Sigmoid colon (tissue), 7 donors: ENCODE data around the gene GALNT7. TPM values are rescaled to one million over a fixed set of nuclear protein-coding genes. Genes with fewer than 3 reads are reported as not detected.

Source experiments
- DNase-seq: peaks from one replicate; pipeline ENCODE4 v3.0.0-alpha.2; 2019
- H3K27ac ChIP-seq, 4 donors: fragments of 200-600 bp; sonication (generic); one replicate each; pipeline ENCODE4 v1.5.1; 2016 to 2019; ENCODE audit warnings: mild to moderate bottlenecking in 1 of 4
- H3K27me3 ChIP-seq, 3 donors: fragments of 200-600 bp; sonication (generic); one replicate each; pipeline ENCODE4 v1.5.1; 2019; ENCODE audit warnings: mild to moderate bottlenecking in 1 of 3
- H3K36me3 ChIP-seq, 4 donors: fragments of 200-600 bp; sonication (generic); one replicate each; pipeline ENCODE4 v1.5.1; 2016 to 2019
- H3K4me1 ChIP-seq, 4 donors: fragments of 200-600 bp; sonication (generic); one replicate each; pipeline ENCODE4 v1.5.1; 2017 to 2019
- H3K4me3 ChIP-seq, 4 donors: fragments of 200-600 bp; sonication (generic); one replicate each; pipeline ENCODE4 v1.5.1; 2017 to 2019; ENCODE audit warnings: mild to moderate bottlenecking in 2 of 4, moderate library complexity in 1 of 4
- H3K9me3 ChIP-seq, 4 donors: fragments of 200-600 bp in 3 of 4; sonication (generic) in 3 of 4; one replicate each; pipeline versions ENCODE4 v1.5.1 to v1.6.1; 2013 to 2019
- CTCF ChIP-seq, 4 experiments: fragments of 450-650 bp in 3 of 4; fragments of 200-600 bp in 1 of 4; IDR thresholded peaks; one replicate each; pipeline ENCODE4 v1.5.1; 2016 to 2019; ENCODE audit warnings: antibody characterized with exemption in 4 of 4, mild to moderate bottlenecking in 3 of 4, moderate library complexity in 2 of 4
- EP300 ChIP-seq, 4 donors: sonication (generic); formaldehyde crosslinking; IDR thresholded peaks; one replicate each; pipeline ENCODE4 v1.6.1; 2017; ENCODE audit warnings: antibody characterized with exemption in 4 of 4
- POLR2A ChIP-seq, 2 donors: fragments of 450-650 bp; IDR thresholded peaks; one replicate each; pipeline ENCODE4 v1.6.1; 2016; ENCODE audit warnings: antibody characterized with exemption in 2 of 2, mild to moderate bottlenecking in 2 of 2, moderate library complexity in 2 of 2
- POLR2AphosphoS5 ChIP-seq, 4 donors: sonication (generic); formaldehyde crosslinking; IDR thresholded peaks; one replicate each; pipeline ENCODE4 v1.6.1; 2017; ENCODE audit warnings: antibody characterized with exemption in 4 of 4
- WGBS, 2 donors: extraction: QIAGEN DNeasy Blood & Tissue Kit; methylation state at CpG; one replicate each; pipeline ENCODE4 v1.1.7; 2013; 5-methylcytosine and 5-hydroxymethylcytosine counted together
- intact Hi-C: fragments of 100-400 bp; cut with DNase I; formaldehyde crosslinking; loops from one replicate; pipeline ENCODE4 v1.15.1; 2023
- polyA plus RNA-seq, 3 donors: library from polyadenylated mRNA; stranded (reverse); fragments of 200-250 nt; gene quantifications; one replicate each; pipeline ENCODE4 v1.2.3, GENCODE V29; 2013
- total RNA-seq, 4 donors: library from RNA; depleted of rRNA; stranded (reverse); fragments of >200 nt; gene quantifications; one replicate each; pipeline ENCODE4 v1.1.0, GENCODE V29; 2016
- donor health status: healthy with polysubstance abuse.
- donor health status: Bipolar disorder and iron deficiency.
- donor health status: healthy.

The GALNT7 gene
- total and polyA plus RNA-seq, 7 donors: 13.2 to 22.7 (median 16.8) TPM

GRCh38 chr4:173257732-173258717 is 89.4 kb downstream of the GALNT7 start:
- no peak for TF ChIP-seq POLR2AphosphoS5 (IDR thresholded peaks at IDR 0.05)
- peak; percentile 67 to 77 (median 72) for TF ChIP-seq CTCF (IDR thresholded peaks at IDR 0.05)
- Histone ChIP-seq H3K9me3 (no peaks in the 10 kb centered on the region), H3K27ac (no peak overlapping the region), H3K4me1 (peaks cover 0 to 5% (median 0%) of the 10 kb centered on the region in 4 donors), H3K4me3 (no peak overlapping the region), H3K36me3 (no peaks in the 10 kb centered on the region), H3K27me3 (no peaks in the 10 kb centered on the region)
- DNase-seq: peak; percentile 79
- intact Hi-C loops: loop anchor here (2.0 to 5.0 kb wide), 3 partner anchors 86 to 245 kb away; no protein-coding TSS in a partner anchor
- 39 to 45% methylated on average over 4 of the region's 4 CpGs for WGBS, 2 donors

GRCh38 chr4:173258866-173259265 is 90.3 kb downstream of the GALNT7 start:
- no peak overlapping the region for H3K27ac ChIP-seq
- WGBS, 2 donors: 85 to 88% methylated on average over 2 of the region's 2 CpGs
- TF ChIP-seq EP300 (IDR thresholded peaks at IDR 0.05) (no peak), POLR2A (IDR thresholded peaks at IDR 0.05) (no peak), CTCF (IDR thresholded peaks at IDR 0.05) (no peak), POLR2AphosphoS5 (IDR thresholded peaks at IDR 0.05) (no peak)
- no peaks in the 10 kb centered on the region for H3K9me3 ChIP-seq
- no peak overlapping the region for H3K4me3 ChIP-seq
- intact Hi-C loops: loop anchor here (5.0 kb wide), 1 partner anchor 87 kb away; no protein-coding TSS in a partner anchor
- DNase-seq: no peak
- H3K4me1 ChIP-seq: peaks cover 0 to 5% (median 0%) of the 10 kb centered on the region in 4 donors
- no peaks in the 10 kb centered on the region for H3K36me3 ChIP-seq
- no peaks in the 10 kb centered on the region for H3K27me3 ChIP-seq

- no peak for DNase-seq
- Histone ChIP-seq H3K4me1 (peaks cover 0 to 10% (median 1%) of the 10 kb centered on the region in 4 donors), H3K9me3 (no peaks in the 10 kb centered on the region), H3K27me3 (no peaks in the 10 kb centered on the region), H3K27ac (no peak overlapping the region), H3K36me3 (no peaks in the 10 kb centered on the region), H3K4me3 (no peak overlapping the region)
- no peak for TF ChIP-seq CTCF (IDR thresholded peaks at IDR 0.05)
- TF ChIP-seq POLR2A (IDR thresholded peaks at IDR 0.05): no peak
- TF ChIP-seq POLR2AphosphoS5 (IDR thresholded peaks at IDR 0.05): no peak
- no peak for TF ChIP-seq EP300 (IDR thresholded peaks at IDR 0.05)
- intact Hi-C loops: loop anchor here (5.0 kb wide), 1 partner anchor 87 kb away; no protein-coding TSS in a partner anchor
- 90 to 94% methylated on average over 6 of the region's 6 CpGs for WGBS, 2 donors
These were observed 90.7 kb downstream of the GALNT7 start for GRCh38 chr4:173259310-173259709.

GRCh38 chr4:173261052-173261451 is 92.4 kb downstream of the GALNT7 start:
- DNase-seq: no peak
- intact Hi-C loops: no loop called here
- no peak overlapping the region for H3K4me3 ChIP-seq
- H3K27me3 ChIP-seq: no peaks in the 10 kb centered on the region
- H3K4me1 ChIP-seq: peaks cover 0 to 20% (median 11%) of the 10 kb centered on the region in 4 donors
- no peak overlapping the region for H3K27ac ChIP-seq
- WGBS, 2 donors: 41 to 79% methylated on average over 2 of the region's 2 CpGs
- no peak for TF ChIP-seq POLR2A (IDR thresholded peaks at IDR 0.05)
- TF ChIP-seq POLR2AphosphoS5 (IDR thresholded peaks at IDR 0.05): no peak
- H3K9me3 ChIP-seq: no peaks in the 10 kb centered on the region
- H3K36me3 ChIP-seq: no peaks in the 10 kb centered on the region

GRCh38 chr4:173262375-173262774 is 93.8 kb downstream of the GALNT7 start:
- peaks cover 0 to 19% (median 13%) of the 10 kb centered on the region in 4 donors for H3K4me1 ChIP-seq
- no peaks in the 10 kb centered on the region for H3K36me3 ChIP-seq
- no peak for DNase-seq
- TF ChIP-seq CTCF (IDR thresholded peaks at IDR 0.05) (no peak), POLR2A (IDR thresholded peaks at IDR 0.05) (no peak), EP300 (IDR thresholded peaks at IDR 0.05) (no peak)
- no peak overlapping the region for H3K27ac ChIP-seq
- H3K27me3 ChIP-seq: no peaks in the 10 kb centered on the region
- no peak overlapping the region for H3K4me3 ChIP-seq
- H3K9me3 ChIP-seq: no peaks in the 10 kb centered on the region
- WGBS, 2 donors: 87 to 88% methylated on average over 2 of the region's 2 CpGs
- intact Hi-C loops: no loop called here
